ENCODE data around the gene PLAAT4.

DNA sequence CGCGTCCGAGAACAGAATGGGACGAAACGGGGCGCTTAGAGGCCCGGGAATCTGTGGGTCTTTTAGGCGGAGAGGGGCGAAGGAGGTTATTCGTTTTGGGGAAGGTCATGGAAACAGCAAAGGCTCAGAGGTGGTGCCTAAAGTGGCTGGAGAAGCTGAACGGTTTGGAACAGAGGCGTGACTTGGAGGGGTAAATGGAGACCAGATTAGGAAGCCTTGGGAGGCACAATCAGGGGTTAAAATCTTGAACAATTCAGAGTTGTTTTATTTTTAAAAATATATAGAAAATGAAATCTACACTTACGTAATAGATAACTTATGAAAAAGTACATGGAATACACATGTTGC, 45.4 kb upstream of the PLAAT4 start:
- TF ChIP-seq, protein P1, sequence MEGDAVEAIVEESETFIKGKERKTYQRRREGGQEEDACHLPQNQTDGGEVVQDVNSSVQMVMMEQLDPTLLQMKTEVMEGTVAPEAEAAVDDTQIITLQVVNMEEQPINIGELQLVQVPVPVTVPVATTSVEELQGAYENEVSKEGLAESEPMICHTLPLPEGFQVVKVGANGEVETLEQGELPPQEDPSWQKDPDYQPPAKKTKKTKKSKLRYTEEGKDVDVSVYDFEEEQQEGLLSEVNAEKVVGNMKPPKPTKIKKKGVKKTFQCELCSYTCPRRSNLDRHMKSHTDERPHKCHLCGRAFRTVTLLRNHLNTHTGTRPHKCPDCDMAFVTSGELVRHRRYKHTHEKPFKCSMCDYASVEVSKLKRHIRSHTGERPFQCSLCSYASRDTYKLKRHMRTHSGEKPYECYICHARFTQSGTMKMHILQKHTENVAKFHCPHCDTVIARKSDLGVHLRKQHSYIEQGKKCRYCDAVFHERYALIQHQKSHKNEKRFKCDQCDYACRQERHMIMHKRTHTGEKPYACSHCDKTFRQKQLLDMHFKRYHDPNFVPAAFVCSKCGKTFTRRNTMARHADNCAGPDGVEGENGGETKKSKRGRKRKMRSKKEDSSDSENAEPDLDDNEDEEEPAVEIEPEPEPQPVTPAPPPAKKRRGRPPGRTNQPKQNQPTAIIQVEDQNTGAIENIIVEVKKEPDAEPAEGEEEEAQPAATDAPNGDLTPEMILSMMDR (IDR thresholded peaks at IDR 0.05) = no peak
- TF ChIP-seq POLR2A (IDR thresholded peaks at IDR 0.05) = no peak
